HG03280 (cell line): ENCODE data around the gene ARHGDIB.

Experiments used
- ATAC-seq: cut with Tn5 transposase; IDR thresholded peaks from one replicate; pipeline ENCODE4 v1.9.1; 2021; ENCODE audit warnings: mild to moderate bottlenecking, moderate library complexity; ENCODE audit not compliant: unreplicated experiment

The ARHGDIB gene

GRCh38 chr12:14901228-14901562 is 60.2 kb downstream of the ARHGDIB start:
- ATAC-seq, result no peak

- no peak for ATAC-seq
These were observed 60.7 kb downstream of the ARHGDIB start for GRCh38 chr12:14900521-14901227.

- no peak for ATAC-seq
These were observed 64.8 kb downstream of the ARHGDIB start for GRCh38 chr12:14896521-14897169.

- no peak for ATAC-seq
These were observed 67.7 kb downstream of the ARHGDIB start for GRCh38 chr12:14893506-14894250.

GRCh38 chr12:14892726-14893505 is 68.5 kb downstream of the ARHGDIB start:
- ATAC-seq, result no peak
